GM12801 (cell line): ENCODE measurements around the gene KIFBP.

Source experiments
- CTCF ChIP-seq: IDR thresholded peaks from one replicate; pipeline ENCODE4 v1.5.1; 2011; ENCODE audit warnings: control low read depth; ENCODE audit not compliant: insufficient read length; ENCODE audit errors: extremely low read depth

KIFBP gene

GRCh38 chr10:69048103-69048502 lies 59.5 kb downstream of the KIFBP start:
- no peak for TF ChIP-seq CTCF

- TF ChIP-seq CTCF: no peak
Measured at GRCh38 chr10:69049566-69049961, 61.0 kb downstream of the KIFBP start.

- no peak for TF ChIP-seq CTCF
Measured at GRCh38 chr10:69051303-69051702, 62.7 kb downstream of the KIFBP start.

- no peak for TF ChIP-seq CTCF
Measured at GRCh38 chr10:69051710-69052487, 63.3 kb downstream of the KIFBP start.

- TF ChIP-seq CTCF: no peak
Measured at GRCh38 chr10:69052736-69053135, 64.1 kb downstream of the KIFBP start.

GRCh38 chr10:69055241-69055640 lies 66.6 kb downstream of the KIFBP start:
- no peak for TF ChIP-seq CTCF

- no peak for TF ChIP-seq CTCF
Measured at GRCh38 chr10:69056129-69056528, 67.5 kb downstream of the KIFBP start.
